Left lobe of liver (tissue), 2 donors: ENCODE results near the gene BCAR1. TPM values are rescaled to one million over a fixed set of nuclear protein-coding genes. Genes with fewer than 3 reads are reported as not detected.
"Not testable (repeated sequence)": the region's sequence is repeated elsewhere in the genome, so short reads cannot be mapped to it uniquely, and the experiment has no call there.

Experiments used
- ATAC-seq: fragments of 200-7000 bp; cut with Tn5 transposase; one replicate; pipeline ENCODE4 v1.9.1; 2020; ENCODE audit warnings: mild to moderate bottlenecking, moderate library complexity
- DNase-seq: peaks from one replicate; pipeline ENCODE4 v3.0.0-alpha.2; 2020; ENCODE audit warnings: low spot score
- total RNA-seq: library from RNA; stranded (reverse); gene quantifications from one replicate; pipeline ENCODE4 v1.2.1, GENCODE V29; 2021
- donor health status: DM: no; HTN: no; CAD: no; lungs with moderate emphysema.
- donor health status: DM: no; HTN: yes; CAD: no.

The BCAR1 gene
- total RNA-seq, 1 donor from 2014 or later = 39.2 TPM

GRCh38 chr16:75240633-75241032 lies 10.8 kb downstream of the BCAR1 start:
- ATAC-seq, DNase-seq: not testable (repeated sequence)

GRCh38 chr16:75239542-75240122 lies 11.8 kb downstream of the BCAR1 start:
- ATAC-seq (no peak), DNase-seq (no peak)

- DNase-seq (no peak), ATAC-seq (no peak)
These were observed 12.4 kb downstream of the BCAR1 start for GRCh38 chr16:75238853-75239541.

GRCh38 chr16:75238132-75238852 lies 13.1 kb downstream of the BCAR1 start:
- DNase-seq = no peak
- peak; percentile 1 for ATAC-seq

- ATAC-seq (no peak), DNase-seq (no peak)
These were observed 13.9 kb downstream of the BCAR1 start for GRCh38 chr16:75237398-75238131.

GRCh38 chr16:75236736-75237397 lies 14.6 kb downstream of the BCAR1 start:
- DNase-seq (no peak), ATAC-seq (no peak)

- DNase-seq (no peak), ATAC-seq (no peak)
These were observed 15.2 kb downstream of the BCAR1 start for GRCh38 chr16:75236232-75236631.

- no peak for DNase-seq
- no peak for ATAC-seq
These were observed 15.7 kb downstream of the BCAR1 start for GRCh38 chr16:75235721-75236193.

- no peak for DNase-seq
- ATAC-seq = peak; percentile 3
These were observed 16.3 kb downstream of the BCAR1 start for GRCh38 chr16:75234856-75235696.

GRCh38 chr16:75233611-75233938 lies 17.8 kb downstream of the BCAR1 start:
- DNase-seq (no peak), ATAC-seq (no peak)

- ATAC-seq = no peak
These were observed 19.9 kb downstream of the BCAR1 start for GRCh38 chr16:75231570-75231969.

GRCh38 chr16:75230471-75231110 lies 20.8 kb downstream of the BCAR1 start:
- no peak for ATAC-seq

More at GRCh38 chr16:75231570-75231969, 19.9 kb downstream of the BCAR1 start:
- DNase-seq = no peak

GRCh38 chr16:75229172-75230031 lies 22.0 kb downstream of the BCAR1 start:
- DNase-seq = no peak

More at GRCh38 chr16:75230471-75231110, 20.8 kb downstream of the BCAR1 start:
- DNase-seq = no peak

GRCh38 chr16:75228143-75228976 lies 23.1 kb downstream of the BCAR1 start:
- no peak for ATAC-seq
- DNase-seq = no peak

More at GRCh38 chr16:75229172-75230031, 22.0 kb downstream of the BCAR1 start:
- ATAC-seq = no peak

- DNase-seq = no peak
- peak; percentile 5 for ATAC-seq
These were observed 23.9 kb downstream of the BCAR1 start for GRCh38 chr16:75227361-75228142.

- peak; percentile 33 for ATAC-seq
- DNase-seq = no peak
These were observed 24.7 kb downstream of the BCAR1 start for GRCh38 chr16:75226550-75227360.
